Esophagus squamous epithelium (tissue), 5 donors: Measurements from ENCODE around the gene OSBPL5. TPM values are rescaled to one million over a fixed set of nuclear protein-coding genes. Genes with fewer than 3 reads are reported as not detected.

ENCODE experiments used
- DNase-seq: peaks from one replicate; lab custom pipeline; 2025; lab: John Stamatoyannopoulos, UW
- H3K27ac ChIP-seq, 4 donors: fragments of 200-600 bp; sonication (generic); one replicate each; pipeline ENCODE4 v1.5.1; 2016 to 2019; ENCODE audit warnings: mild to moderate bottlenecking in 1 of 4
- H3K27me3 ChIP-seq, 4 donors: fragments of 200-600 bp; sonication (generic); 1 replicate in 3 of 4; 2 replicates in 1 of 4; pipeline versions ENCODE4 v1.5.1 to v1.6.0; 2017 to 2021; ENCODE audit warnings: antibody characterized with exemption in 1 of 4
- H3K36me3 ChIP-seq, 3 donors: fragments of 200-600 bp; sonication (generic); one replicate each; pipeline ENCODE4 v1.5.1; 2016 to 2019
- H3K4me1 ChIP-seq, 3 donors: fragments of 200-600 bp; sonication (generic); one replicate each; pipeline ENCODE4 v1.5.1; 2017 to 2019
- H3K4me3 ChIP-seq, 4 donors: fragments of 200-600 bp; sonication (generic); 1 replicate in 3 of 4; 2 replicates in 1 of 4; pipeline ENCODE4 v1.5.1; 2016 to 2019; ENCODE audit warnings: mild to moderate bottlenecking in 2 of 4, moderate library complexity in 1 of 4
- H3K9me3 ChIP-seq, 3 donors: fragments of 200-600 bp; sonication (generic); one replicate each; pipeline ENCODE4 v1.5.1; 2016 to 2019
- POLR2A ChIP-seq, 4 donors: fragments of 450-650 bp; IDR thresholded peaks; one replicate each; pipeline ENCODE4 v1.6.1; 2017; ENCODE audit warnings: antibody characterized with exemption in 4 of 4, mild to moderate bottlenecking in 4 of 4, moderate library complexity in 3 of 4
- WGBS, 2 donors: methylation state at CpG; one replicate each; pipeline ENCODE4 v1.1.5; 2018; 5-methylcytosine and 5-hydroxymethylcytosine counted together
- intact Hi-C: fragments of 100-400 bp; cut with DNase I; formaldehyde crosslinking; loops from one replicate; pipeline ENCODE4 v1.15.0; 2022
- total RNA-seq, 4 donors: library from RNA; depleted of rRNA; stranded (reverse); fragments of >200 nt; gene quantifications; one replicate each; pipeline ENCODE4 v1.1.0, GENCODE V29; 2016
- TF ChIP-seq, protein P1 (sequence below), 6 experiments: fragments of 450-650 bp in 4 of 6; fragments of 200-600 bp in 2 of 6; sonication (generic) in 2 of 6; IDR thresholded peaks; one replicate each; pipeline ENCODE4 v1.5.1; 2016 to 2019; ENCODE audit warnings: antibody characterized with exemption in 6 of 6, mild to moderate bottlenecking in 4 of 6, moderate library complexity in 4 of 6
- donor health status: DM: yes; HTN: yes; CAD: no.

Gene OSBPL5
- total RNA-seq, 4 donors from 2014 or later = 11.9 to 30.9 (median 17.9) TPM

DNA sequence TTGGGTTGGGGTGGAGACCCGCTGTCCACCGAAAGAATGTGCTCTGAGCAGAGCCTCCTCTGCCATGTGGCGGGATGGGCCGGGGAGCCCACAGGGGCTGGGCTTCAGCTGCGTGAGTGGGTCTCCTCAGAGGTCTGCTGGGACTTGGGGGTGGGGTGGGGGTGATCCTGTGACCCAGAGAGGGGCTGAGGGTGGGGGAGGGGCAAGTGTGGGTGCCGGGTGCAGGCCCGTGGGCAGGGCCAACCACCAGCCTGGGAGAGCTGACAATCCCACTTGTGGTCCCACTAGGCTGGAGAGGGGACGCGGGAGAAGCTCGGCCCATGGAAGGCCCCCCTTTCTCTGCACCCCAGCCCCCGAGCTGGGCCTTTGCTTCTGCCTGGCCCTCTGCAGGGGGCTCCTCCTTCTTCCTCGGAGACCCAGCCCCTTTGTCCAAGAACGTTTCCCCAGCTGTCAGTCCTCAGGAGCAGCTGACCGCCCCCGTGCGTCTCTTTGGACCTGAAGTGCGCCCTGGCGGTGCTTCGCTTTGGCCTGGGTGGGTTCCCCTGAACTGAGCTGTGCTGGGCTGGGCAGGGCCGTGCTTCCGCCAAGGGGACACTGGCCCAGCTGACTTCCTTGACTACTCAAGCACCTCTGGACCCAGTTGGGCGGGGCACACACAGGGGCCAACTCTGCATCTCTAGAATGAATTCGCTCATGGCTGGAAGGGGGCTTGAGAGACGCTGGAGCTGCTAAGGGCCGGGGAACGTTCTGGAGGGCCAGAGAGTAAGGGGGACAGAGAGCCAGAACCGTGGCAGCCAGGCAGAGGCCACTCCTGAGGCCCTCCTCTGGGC is 30.2 kb downstream of the OSBPL5 start:
- Histone ChIP-seq H3K4me3 (no peak overlapping the region), H3K9me3 (no peaks in the 10 kb centered on the region), H3K27ac (peak overlapping the region in 1 of 4 donors; percentile 5), H3K36me3 (peaks cover 0 to 4% (median 0%) of the 10 kb centered on the region in 3 donors), H3K27me3 (no peaks in the 10 kb centered on the region), H3K4me1 (peaks cover 7 to 60% (median 10%) of the 10 kb centered on the region in 3 donors)
- intact Hi-C loops = no loop called here
- TF ChIP-seq POLR2A (IDR thresholded peaks at IDR 0.05) = no peak
- TF ChIP-seq, protein P1, sequence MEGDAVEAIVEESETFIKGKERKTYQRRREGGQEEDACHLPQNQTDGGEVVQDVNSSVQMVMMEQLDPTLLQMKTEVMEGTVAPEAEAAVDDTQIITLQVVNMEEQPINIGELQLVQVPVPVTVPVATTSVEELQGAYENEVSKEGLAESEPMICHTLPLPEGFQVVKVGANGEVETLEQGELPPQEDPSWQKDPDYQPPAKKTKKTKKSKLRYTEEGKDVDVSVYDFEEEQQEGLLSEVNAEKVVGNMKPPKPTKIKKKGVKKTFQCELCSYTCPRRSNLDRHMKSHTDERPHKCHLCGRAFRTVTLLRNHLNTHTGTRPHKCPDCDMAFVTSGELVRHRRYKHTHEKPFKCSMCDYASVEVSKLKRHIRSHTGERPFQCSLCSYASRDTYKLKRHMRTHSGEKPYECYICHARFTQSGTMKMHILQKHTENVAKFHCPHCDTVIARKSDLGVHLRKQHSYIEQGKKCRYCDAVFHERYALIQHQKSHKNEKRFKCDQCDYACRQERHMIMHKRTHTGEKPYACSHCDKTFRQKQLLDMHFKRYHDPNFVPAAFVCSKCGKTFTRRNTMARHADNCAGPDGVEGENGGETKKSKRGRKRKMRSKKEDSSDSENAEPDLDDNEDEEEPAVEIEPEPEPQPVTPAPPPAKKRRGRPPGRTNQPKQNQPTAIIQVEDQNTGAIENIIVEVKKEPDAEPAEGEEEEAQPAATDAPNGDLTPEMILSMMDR (IDR thresholded peaks at IDR 0.05) = no peak
- DNase-seq = no peak
- 71 to 84% methylated on average over 5 to 11 of the region's 27 CpGs for WGBS, 2 donors

DNA sequence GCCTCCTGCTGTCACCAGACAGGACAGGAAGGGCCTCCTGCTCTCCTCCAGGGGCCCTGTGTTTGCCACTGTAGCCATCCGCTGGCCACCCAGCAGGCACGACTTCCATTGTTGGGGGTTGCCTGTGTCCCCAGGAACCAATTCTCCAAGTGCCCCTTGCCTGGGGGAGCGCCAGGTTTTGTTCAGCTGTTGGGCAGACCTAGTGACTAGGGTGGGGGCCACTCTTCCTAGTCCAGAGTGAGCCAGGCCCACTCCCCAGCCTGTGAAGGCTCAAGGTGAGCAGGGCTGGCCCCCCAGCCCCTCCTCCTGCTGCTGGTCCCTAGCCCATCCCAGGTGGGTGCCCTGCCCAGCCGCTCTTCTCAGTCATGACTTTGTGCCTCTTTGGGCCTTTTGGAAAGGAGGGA is 30.9 kb downstream of the OSBPL5 start:
- no peak for TF ChIP-seq POLR2A (IDR thresholded peaks at IDR 0.05)
- TF ChIP-seq, protein P1 (IDR thresholded peaks at IDR 0.05) = no peak

DNA sequence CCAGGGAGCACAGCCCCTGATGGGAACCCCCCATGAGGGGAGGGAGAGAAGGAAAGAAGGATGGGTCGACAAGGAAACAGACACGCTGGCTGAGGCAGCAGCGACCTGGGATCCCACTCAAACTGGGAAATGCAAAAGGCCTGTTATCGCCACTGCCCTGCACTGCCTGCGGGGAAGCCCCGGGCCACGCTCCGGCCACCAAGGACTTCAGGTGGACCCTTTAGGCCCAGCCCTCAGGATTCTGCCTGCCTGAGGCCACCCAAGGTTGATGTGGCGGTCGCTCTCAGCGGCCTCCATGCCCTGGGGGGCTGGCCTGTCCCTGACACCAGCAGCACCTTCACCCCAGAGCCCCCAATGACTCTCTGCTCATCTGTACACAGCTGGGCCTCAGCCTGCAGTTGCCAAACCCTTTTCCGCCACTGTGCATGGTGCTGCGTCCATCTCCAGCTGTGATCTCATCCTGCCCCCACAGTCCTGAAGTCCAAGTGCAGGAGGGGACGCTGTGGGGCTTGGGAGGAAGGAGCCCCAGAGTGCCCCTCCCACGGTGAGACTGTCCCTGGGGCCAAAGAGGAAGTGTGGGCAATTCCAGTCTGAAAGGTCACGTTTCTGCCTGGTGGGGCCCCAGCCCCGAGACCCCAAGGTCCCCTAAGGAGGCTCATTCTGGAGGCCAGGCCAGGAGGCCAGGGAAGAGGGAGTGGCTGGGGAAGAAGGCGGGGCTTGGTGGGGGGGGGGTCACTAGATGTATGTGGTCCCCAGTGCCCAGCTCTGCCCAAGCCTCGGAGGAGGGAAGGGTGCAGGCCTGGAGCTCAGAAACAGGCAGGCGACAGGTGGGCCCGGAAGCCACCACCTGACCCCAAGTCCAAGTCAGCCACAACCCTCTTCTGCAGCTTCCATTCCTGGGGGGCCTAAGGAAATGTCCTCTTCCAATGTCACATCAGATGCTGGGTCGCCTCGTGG is 31.6 kb downstream of the OSBPL5 start:
- Histone ChIP-seq H3K9me3 (no peaks in the 10 kb centered on the region), H3K36me3 (peaks cover 0 to 4% (median 0%) of the 10 kb centered on the region in 3 donors), H3K4me3 (no peak overlapping the region), H3K4me1 (peaks cover 7 to 57% (median 10%) of the 10 kb centered on the region in 3 donors), H3K27ac (no peak overlapping the region), H3K27me3 (no peaks in the 10 kb centered on the region)
- DNase-seq = no peak
- intact Hi-C loops = no loop called here
- 86% methylated on average over 5 to 13 of the region's 23 CpGs for WGBS, 2 donors
- TF ChIP-seq, protein P1 (IDR thresholded peaks at IDR 0.05) = no peak
- no peak for TF ChIP-seq POLR2A (IDR thresholded peaks at IDR 0.05)

More for the DNA sequence above, 30.9 kb downstream of the OSBPL5 start:
- H3K36me3 ChIP-seq = peaks cover 0 to 4% (median 0%) of the 10 kb centered on the region in 3 donors
- DNase-seq = no peak
- H3K4me3 ChIP-seq = no peak overlapping the region
- WGBS, 2 donors = 84% methylated on average over 3 of the region's 4 CpGs; no CpG with 5 or more reads in 1 of the 2 donors
- H3K4me1 ChIP-seq = peaks cover 7 to 60% (median 10%) of the 10 kb centered on the region in 3 donors
- no peaks in the 10 kb centered on the region for H3K9me3 ChIP-seq
- no peak overlapping the region for H3K27ac ChIP-seq
- H3K27me3 ChIP-seq = no peaks in the 10 kb centered on the region
- intact Hi-C loops = no loop called here

DNA sequence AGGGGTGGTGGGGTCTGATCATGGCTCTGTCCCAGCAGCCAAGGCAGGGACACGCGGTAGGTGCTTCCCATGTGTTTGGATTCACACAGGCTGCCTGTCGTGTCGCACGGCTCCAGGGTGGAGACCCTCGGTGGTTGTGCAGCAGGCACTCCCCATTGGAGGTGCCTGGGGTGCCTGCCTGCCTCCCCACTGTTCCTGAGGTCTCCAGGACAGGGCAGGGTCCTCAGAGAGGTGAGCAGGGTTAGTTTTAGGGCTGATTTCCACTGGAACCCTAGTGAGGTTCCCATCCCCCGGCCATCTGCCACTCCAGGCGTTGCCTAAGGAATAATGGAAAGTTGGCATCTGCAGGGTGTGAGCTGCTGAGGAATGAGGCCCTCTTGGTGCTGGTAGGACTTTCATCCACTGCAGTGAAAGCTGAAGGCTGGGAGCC is 32.3 kb downstream of the OSBPL5 start:
- WGBS, 2 donors = 87 to 100% methylated on average over 2 to 6 of the region's 8 CpGs
- no peaks in the 10 kb centered on the region for H3K9me3 ChIP-seq
- no peak overlapping the region for H3K4me3 ChIP-seq
- peaks cover 7 to 57% (median 13%) of the 10 kb centered on the region in 3 donors for H3K4me1 ChIP-seq
- H3K36me3 ChIP-seq = peaks cover 0 to 5% (median 0%) of the 10 kb centered on the region in 3 donors
- TF ChIP-seq, protein P1 (IDR thresholded peaks at IDR 0.05) = no peak
- no peak for TF ChIP-seq POLR2A (IDR thresholded peaks at IDR 0.05)
- no peak overlapping the region for H3K27ac ChIP-seq
- no peaks in the 10 kb centered on the region for H3K27me3 ChIP-seq
- intact Hi-C loops = no loop called here
- no peak for DNase-seq
